Colonic mucosa (tissue), 4 donors: ENCODE data around the gene SLC25A48. TPM values are rescaled to one million over a fixed set of nuclear protein-coding genes. Genes with fewer than 3 reads are reported as not detected.

Source experiments
- DNase-seq: peaks from one replicate; pipeline ENCODE4 v3.0.0-alpha.2; 2020
- H3K27ac ChIP-seq: fragments of 200-600 bp; one replicate; pipeline ENCODE4 v1.8.0; 2021
- H3K27me3 ChIP-seq: fragments of 200-600 bp; one replicate; pipeline ENCODE4 v1.8.0; 2021
- H3K36me3 ChIP-seq: fragments of 200-600 bp; one replicate; pipeline ENCODE4 v1.8.0; 2021
- H3K4me1 ChIP-seq: fragments of 200-600 bp; one replicate; pipeline ENCODE4 v1.8.0; 2021; ENCODE audit warnings: mild to moderate bottlenecking
- H3K4me3 ChIP-seq: fragments of 200-600 bp; one replicate; pipeline ENCODE4 v1.8.0; 2021
- H3K9ac ChIP-seq, 2 donors: one replicate each; pipeline ENCODE4 v1.7.0; 2013; ENCODE audit warnings: control low read depth in 2 of 2, low read depth in 2 of 2, low read length in 2 of 2
- H3K9me3 ChIP-seq: fragments of 200-600 bp; one replicate; pipeline ENCODE4 v1.8.0; 2021
- CTCF ChIP-seq: fragments of 200-600 bp; IDR thresholded peaks from one replicate; pipeline ENCODE4 v1.8.0; 2022; ENCODE audit warnings: antibody characterized with exemption, mild to moderate bottlenecking
- intact Hi-C: fragments of 100-400 bp; cut with DNase I; formaldehyde crosslinking; loops from one replicate; pipeline ENCODE4 v1.14.1; 2022
- total RNA-seq, 2 donors: library from RNA; stranded (reverse); fragmentation: NEBNext Ultra II Directional in 1 of 2; extraction: Animal tissue kit (Norgen Biotek cat#: 25700) in 1 of 2; gene quantifications; one replicate each; pipeline ENCODE4 v1.2.1, GENCODE V29; 2021
- donor health status: healthy.
- donor health status: DM: no; HTN: no; CAD: no.
- donor health status: DM: no; HTN: no; CAD: no.

The SLC25A48 gene
- total RNA-seq, 2 donors from 2014 or later = 4.1 to 6.0 TPM

DNA sequence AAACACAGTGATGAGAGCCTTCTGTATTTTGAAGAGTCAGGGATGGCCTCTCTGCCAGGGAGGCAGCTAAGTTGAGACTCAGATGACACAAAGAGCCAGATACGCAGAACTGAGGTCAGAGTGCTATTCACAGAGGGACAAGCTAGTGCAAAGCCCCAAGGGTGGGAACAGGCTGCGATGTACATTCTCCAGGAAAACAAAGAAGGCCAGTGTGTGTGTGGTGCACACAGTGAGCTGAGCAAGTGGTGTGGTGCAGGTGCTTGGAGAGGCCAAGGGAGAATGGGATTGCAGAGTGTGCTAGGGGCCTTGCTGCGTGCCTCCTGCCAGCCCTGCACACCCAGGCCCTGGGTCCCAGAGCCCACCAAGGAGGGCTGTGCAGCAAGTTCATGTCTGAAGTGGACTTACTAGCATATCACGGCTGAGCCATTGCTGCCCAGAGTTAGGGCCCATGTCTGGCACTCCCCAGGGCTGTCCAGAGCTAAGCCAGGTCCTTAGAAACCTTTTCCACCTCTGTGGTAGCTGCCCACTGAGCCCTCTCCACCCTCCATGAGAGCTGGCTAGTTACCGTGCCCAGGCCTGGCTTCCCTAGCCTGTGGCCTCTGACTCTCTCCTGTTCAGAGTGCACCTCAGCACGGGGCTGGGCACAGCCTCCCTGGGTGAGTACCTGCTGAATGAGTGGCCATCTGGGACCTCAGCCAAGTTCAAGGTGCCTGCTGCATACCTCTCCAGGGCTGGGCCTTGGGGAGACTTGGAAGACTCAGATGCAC, 9.3 kb downstream of the SLC25A48 start:
- peaks cover 6% of the 10 kb centered on the region for H3K4me1 ChIP-seq
- H3K27me3 ChIP-seq = no peaks in the 10 kb centered on the region
- TF ChIP-seq CTCF = no peak
- peak; percentile 86 for DNase-seq
- intact Hi-C loops = no loop called here
- no peaks in the 10 kb centered on the region for H3K9me3 ChIP-seq
- H3K9ac ChIP-seq = no peak overlapping the region
- H3K4me3 ChIP-seq = no peak overlapping the region
- peak overlapping the region; percentile 25 for H3K27ac ChIP-seq
- H3K36me3 ChIP-seq = no peaks in the 10 kb centered on the region

- Histone ChIP-seq H3K27me3 (no peaks in the 10 kb centered on the region), H3K9me3 (no peaks in the 10 kb centered on the region), H3K4me3 (no peak overlapping the region), H3K4me1 (peaks cover 6% of the 10 kb centered on the region), H3K27ac (no peak overlapping the region), H3K36me3 (no peaks in the 10 kb centered on the region), H3K9ac (no peak overlapping the region)
- no peak for TF ChIP-seq CTCF
- intact Hi-C loops = no loop called here
- DNase-seq = no peak
Measured at GRCh38 chr5:135846311-135846710, 11.8 kb downstream of the SLC25A48 start.

- no peak for TF ChIP-seq CTCF
- intact Hi-C loops = no loop called here
- no peak overlapping the region for H3K9ac ChIP-seq
- H3K27me3 ChIP-seq = no peaks in the 10 kb centered on the region
- no peak overlapping the region for H3K27ac ChIP-seq
- peaks cover 6% of the 10 kb centered on the region for H3K4me1 ChIP-seq
- no peaks in the 10 kb centered on the region for H3K36me3 ChIP-seq
- no peak for DNase-seq
- H3K9me3 ChIP-seq = no peaks in the 10 kb centered on the region
- no peak overlapping the region for H3K4me3 ChIP-seq
Measured at GRCh38 chr5:135847976-135848375, 13.5 kb downstream of the SLC25A48 start.

GRCh38 chr5:135850231-135850630, 15.8 kb downstream of the SLC25A48 start:
- Histone ChIP-seq H3K4me1 (no peaks in the 10 kb centered on the region), H3K9me3 (no peaks in the 10 kb centered on the region), H3K27ac (no peak overlapping the region), H3K4me3 (no peak overlapping the region), H3K27me3 (no peaks in the 10 kb centered on the region), H3K9ac (no peak overlapping the region), H3K36me3 (no peaks in the 10 kb centered on the region)
- intact Hi-C loops = no loop called here
- TF ChIP-seq CTCF = no peak
- DNase-seq = no peak

DNA sequence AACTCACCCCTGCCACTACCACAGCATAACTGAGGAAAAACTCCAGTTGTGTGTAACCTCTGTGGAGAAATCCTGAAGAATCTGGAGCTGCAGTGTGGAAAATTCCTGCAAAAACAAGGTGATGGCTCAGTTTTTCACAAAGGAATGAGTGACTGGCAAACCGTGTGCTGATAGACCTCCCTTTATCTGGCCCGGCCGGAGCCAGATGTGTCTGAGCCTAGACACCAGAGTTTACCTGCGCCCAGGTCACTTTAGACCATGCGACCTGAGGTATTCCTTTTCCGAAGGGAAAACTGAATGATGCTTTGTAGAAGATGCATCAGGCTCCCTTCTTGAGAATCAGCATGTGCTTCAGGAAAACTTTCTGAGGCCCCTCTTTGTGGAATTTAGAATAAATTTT, 16.2 kb downstream of the SLC25A48 start:
- no peak for TF ChIP-seq CTCF
- intact Hi-C loops = no loop called here
- no peak for DNase-seq
- Histone ChIP-seq H3K9me3 (no peaks in the 10 kb centered on the region), H3K27me3 (no peaks in the 10 kb centered on the region), H3K9ac (no peak overlapping the region), H3K27ac (no peak overlapping the region), H3K4me3 (no peak overlapping the region), H3K4me1 (no peaks in the 10 kb centered on the region), H3K36me3 (no peaks in the 10 kb centered on the region)
